ENCODE results near the gene LYRM2. TPM values are rescaled to one million over a fixed set of nuclear protein-coding genes. Genes with fewer than 3 reads are reported as not detected.

Gene LYRM2
- total RNA-seq, 4 donors from 2014 or later: 18.9 to 24.5 (median 19.9) TPM

GRCh38 chr6:89613790-89614189 lies 24.8 kb downstream of the LYRM2 start:
- no peak for DNase-seq (ENCODE audit: extremely low spot score)
- no peaks in the 10 kb centered on the region for H3K4me1 ChIP-seq
- WGBS: 83% methylated on average over 5 of the region's 5 CpGs
- peaks cover 0 to 24% (median 8%) of the 10 kb centered on the region in 4 donors for H3K36me3 ChIP-seq
- no peak overlapping the region for H3K4me3 ChIP-seq
- no peaks in the 10 kb centered on the region for H3K9me3 ChIP-seq
- no peak for TF ChIP-seq EP300 (IDR thresholded peaks at IDR 0.05)
- no peak for TF ChIP-seq CTCF (IDR thresholded peaks at IDR 0.05)
- no peak for TF ChIP-seq POLR2A (IDR thresholded peaks at IDR 0.05; ENCODE audit: low read depth)
- TF ChIP-seq POLR2AphosphoS5 (IDR thresholded peaks at IDR 0.05): no peak
- no peaks in the 10 kb centered on the region for H3K27me3 ChIP-seq
- no peak overlapping the region for H3K27ac ChIP-seq (replicated peaks in 1 of 4)
- intact Hi-C loops (cut with DNase I): no loop called here

- intact Hi-C loops (cut with DNase I): no loop called here
- no peak for TF ChIP-seq POLR2A (IDR thresholded peaks at IDR 0.05; ENCODE audit: low read depth)
- no peak for TF ChIP-seq EP300 (IDR thresholded peaks at IDR 0.05)
- TF ChIP-seq POLR2AphosphoS5 (IDR thresholded peaks at IDR 0.05): no peak
- Histone ChIP-seq H3K27ac (replicated peaks in 1 of 4) (no peak overlapping the region), H3K4me1 (no peaks in the 10 kb centered on the region), H3K4me3 (no peak overlapping the region), H3K36me3 (peaks cover 0 to 19% (median 6%) of the 10 kb centered on the region in 4 donors), H3K27me3 (no peaks in the 10 kb centered on the region), H3K9me3 (no peaks in the 10 kb centered on the region)
- no peak for DNase-seq (ENCODE audit: extremely low spot score)
- 90% methylated on average over 12 of the region's 12 CpGs for WGBS
Measured at GRCh38 chr6:89612121-89612520, 26.4 kb downstream of the LYRM2 start.

GRCh38 chr6:89611666-89612065 lies 26.9 kb downstream of the LYRM2 start:
- intact Hi-C loops (cut with DNase I): loop anchor here (2.0 kb wide), 1 partner anchor 179 kb away; the partner anchor contains the start of gene ANKRD6
- no peak for TF ChIP-seq POLR2AphosphoS5 (IDR thresholded peaks at IDR 0.05)
- TF ChIP-seq CTCF (IDR thresholded peaks at IDR 0.05): no peak
- TF ChIP-seq EP300 (IDR thresholded peaks at IDR 0.05): no peak
- TF ChIP-seq POLR2A (IDR thresholded peaks at IDR 0.05; ENCODE audit: low read depth): no peak
- H3K4me3 ChIP-seq: no peak overlapping the region

GRCh38 chr6:89610149-89610642 lies 28.4 kb downstream of the LYRM2 start:
- Histone ChIP-seq H3K4me1 (no peaks in the 10 kb centered on the region), H3K9me3 (no peaks in the 10 kb centered on the region), H3K4me3 (no peak overlapping the region), H3K27me3 (no peaks in the 10 kb centered on the region), H3K27ac (replicated peaks in 1 of 4) (no peak overlapping the region), H3K36me3 (peaks cover 0 to 22% (median 10%) of the 10 kb centered on the region in 4 donors)
- 51% methylated on average over 11 of the region's 11 CpGs for WGBS
- TF ChIP-seq POLR2AphosphoS5 (IDR thresholded peaks at IDR 0.05) (no peak), CTCF (IDR thresholded peaks at IDR 0.05) (peak; percentile 77 to 87 (median 82))
- no peak for DNase-seq (ENCODE audit: extremely low spot score)
- intact Hi-C loops (cut with DNase I): loop anchor here (2.0 kb wide), 1 partner anchor 177 kb away; the partner anchor contains the start of gene ANKRD6

More at GRCh38 chr6:89611666-89612065, 26.9 kb downstream of the LYRM2 start:
- no peak for DNase-seq (ENCODE audit: extremely low spot score)
- Histone ChIP-seq H3K27me3 (no peaks in the 10 kb centered on the region), H3K36me3 (peaks cover 0 to 18% (median 4%) of the 10 kb centered on the region in 4 donors), H3K27ac (replicated peaks in 1 of 4) (no peak overlapping the region), H3K4me1 (no peaks in the 10 kb centered on the region), H3K9me3 (no peaks in the 10 kb centered on the region)

DNA sequence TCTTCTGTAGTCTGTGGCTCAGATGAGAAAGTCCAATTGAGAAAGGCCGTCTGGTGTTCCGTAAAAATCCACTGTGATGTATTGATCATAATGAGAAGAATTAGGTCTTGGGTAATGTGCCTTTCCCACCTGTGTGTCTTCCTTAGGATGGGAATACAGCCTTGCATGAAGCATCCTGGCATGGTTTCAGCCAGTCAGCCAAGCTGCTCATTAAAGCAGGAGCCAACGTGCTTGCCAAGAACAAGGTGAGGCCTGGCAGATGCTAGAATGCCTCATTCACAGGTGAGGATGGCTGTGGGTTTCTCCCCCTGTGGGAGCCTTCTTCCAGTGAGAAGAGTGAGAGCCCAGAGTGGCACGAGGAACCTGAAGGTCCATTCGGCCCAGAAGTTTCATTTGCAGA lies 32.7 kb downstream of the LYRM2 start:
- TF ChIP-seq EP300 (IDR thresholded peaks at IDR 0.05) (no peak), CTCF (IDR thresholded peaks at IDR 0.05) (no peak), POLR2AphosphoS5 (IDR thresholded peaks at IDR 0.05) (no peak), POLR2A (IDR thresholded peaks at IDR 0.05; ENCODE audit: low read depth) (no peak)
- H3K36me3 ChIP-seq: peaks cover 0 to 12% (median 8%) of the 10 kb centered on the region in 4 donors
- H3K9me3 ChIP-seq: no peaks in the 10 kb centered on the region
- DNase-seq (ENCODE audit: extremely low spot score): no peak
- H3K4me3 ChIP-seq: no peak overlapping the region
- no peak overlapping the region for H3K27ac ChIP-seq (replicated peaks in 1 of 4)
- intact Hi-C loops (cut with DNase I): no loop called here
- H3K27me3 ChIP-seq: no peaks in the 10 kb centered on the region
- no peaks in the 10 kb centered on the region for H3K4me1 ChIP-seq
- 78% methylated on average over 4 of the region's 5 CpGs for WGBS
